Neural progenitor cell (in vitro differentiated cells): ENCODE data around the gene MMP20.

Source experiments
- CTCF ChIP-seq: fragments of 200-600 bp; sonication (generic); IDR thresholded peaks from 2 replicates; pipeline ENCODE4 v1.5.1; 2017; ENCODE audit warnings: antibody characterized with exemption, mild to moderate bottlenecking
- EZH2 ChIP-seq: fragments of 200-600 bp; sonication (generic); IDR thresholded peaks from 2 replicates; pipeline ENCODE4 v1.6.1; 2017; ENCODE audit warnings: antibody characterized with exemption, mild to moderate bottlenecking, moderate library complexity
- EZH2phosphoT487 ChIP-seq: fragments of 200-600 bp; sonication (generic); IDR thresholded peaks from 2 replicates; pipeline ENCODE4 v1.6.1; 2017; ENCODE audit warnings: antibody characterized with exemption

GRCh38 chr11:102553835-102554282 lies 71.3 kb downstream of the MMP20 start:
- TF ChIP-seq EZH2phosphoT487 (no peak), CTCF (no peak), EZH2 (no peak)
